ENCODE data around the gene DSTYK. TPM values are rescaled to one million over a fixed set of nuclear protein-coding genes. Genes with fewer than 3 reads are reported as not detected.

DSTYK gene
- total RNA-seq, 1 donor from 2014 or later: 10.7 TPM

- H3K9me3 ChIP-seq: no peaks in the 10 kb centered on the region
- no peak overlapping the region for H3K27ac ChIP-seq
- ATAC-seq (no peak), DNase-seq (no peak)
- no peaks in the 10 kb centered on the region for H3K27me3 ChIP-seq (ENCODE audit: low read depth)
- TF ChIP-seq CTCF (IDR thresholded peaks at IDR 0.05): no peak
- H3K4me3 ChIP-seq: no peak overlapping the region
- no peaks in the 10 kb centered on the region for H3K4me1 ChIP-seq
- intact Hi-C loops (cut with DNase I): no loop called here
- peaks cover 97% of the 10 kb centered on the region for H3K36me3 ChIP-seq
These were observed 116.1 kb downstream of the DSTYK start for GRCh38 chr1:205095422-205095821.

Other genes with a start within 250 kb of the DSTYK start
- gene CNTN2, start 168.5 kb downstream of the DSTYK start, total RNA-seq: not detected
- gene TMEM81, start 127.2 kb downstream of the DSTYK start, total RNA-seq: 4.1 TPM
- 17.9 TPM for gene RBBP5, start 89.7 kb downstream of the DSTYK start, total RNA-seq
- 3.0 TPM for gene TMCC2, start 16.2 kb upstream of the DSTYK start, total RNA-seq
- gene NUAK2, start 110.0 kb upstream of the DSTYK start, total RNA-seq: 6.8 TPM
- 0.97 TPM for gene KLHDC8A, start 145.2 kb upstream of the DSTYK start, total RNA-seq
- gene LEMD1, start 210.4 kb upstream of the DSTYK start, total RNA-seq: not detected
- gene BLACAT1, start 244.3 kb upstream of the DSTYK start, total RNA-seq: 1.0 TPM

All from lower lobe of right lung (tissue), 2 donors.